Panc1 (cell line): Measurements from ENCODE around the gene STAT4. TPM values are rescaled to one million over a fixed set of nuclear protein-coding genes. Genes with fewer than 3 reads are reported as not detected.

Experiments
- ATAC-seq: fragments of 200-7000 bp; cut with Tn5 transposase; 2 replicates; pipeline ENCODE4 v1.9.1; 2020; ENCODE audit warnings: mild to moderate bottlenecking, moderate library complexity
- BruUV-seq: library from RNA; stranded (reverse); fragments of 400-500 nt; replicated peaks from 2 replicates; lab custom pipeline; 2021; lab: Mats Ljungman, UMichigan
- CTCF ChIA-PET: fragments of 300-600 bp; sonication (Branson Sonifier 250); formaldehyde crosslinking; loops from one replicate; lab custom pipeline; 2022; ENCODE audit warnings: antibody characterized with exemption; lab: Charles Lee
- POLR2A ChIA-PET: fragments of 300-600 bp; sonication (Branson Sonifier 250); formaldehyde crosslinking; loops from one replicate; lab custom pipeline; 2022; ENCODE audit warnings: antibody characterized with exemption; lab: Charles Lee
- DNase-seq: peaks from one replicate; pipeline ENCODE4 v3.0.0-alpha.2; 2010; ENCODE audit warnings: low read depth, low spot score
- H3K27ac ChIP-seq: 2 replicates; pipeline ENCODE4 v1.5.1; 2011; ENCODE audit warnings: mild to moderate bottlenecking, low read length, inconsistent platforms
- H3K27me3 ChIP-seq: fragments of 200-500 bp; sonication (Bioruptor generic); 2 replicates; pipeline ENCODE4 v1.6.0; 2014; ENCODE audit warnings: low read length, inconsistent platforms; ENCODE audit not compliant: control insufficient read depth, insufficient read depth
- H3K36me3 ChIP-seq: fragments of 200-500 bp; sonication (Bioruptor generic); 2 replicates; pipeline ENCODE4 v1.5.1; 2014; ENCODE audit warnings: inconsistent platforms, mild to moderate bottlenecking, low read length, moderate library complexity; ENCODE audit not compliant: control insufficient read depth, insufficient read depth
- H3K4me1 ChIP-seq: 2 replicates; pipeline ENCODE4 v1.5.1; 2011; ENCODE audit warnings: inconsistent platforms, mild to moderate bottlenecking, low read length, moderate library complexity; ENCODE audit not compliant: control insufficient read depth, insufficient read depth
- H3K4me3 ChIP-seq, 2 experiments: 2 replicates each; pipeline ENCODE4 v1.5.1; 2011 to 2012; ENCODE audit warnings: low read depth in 2 of 2, low read length in 2 of 2, mild to moderate bottlenecking in 2 of 2, inconsistent platforms in 1 of 2, moderate library complexity in 1 of 2
- H3K9me3 ChIP-seq: fragments of 200-500 bp; sonication (Bioruptor generic); 2 replicates; pipeline ENCODE4 v1.5.1; 2014; ENCODE audit warnings: low read depth, mild to moderate bottlenecking, inconsistent platforms, low read length, moderate library complexity; ENCODE audit not compliant: control insufficient read depth, insufficient read depth
- CTCF ChIP-seq: fragments of 450-650 bp; IDR thresholded peaks from 2 replicates; pipeline ENCODE4 v1.5.1; 2017; ENCODE audit warnings: mild to moderate bottlenecking
- POLR2AphosphoS5 ChIP-seq: IDR thresholded peaks from 2 replicates; pipeline ENCODE4 v1.6.1; 2012; ENCODE audit warnings: mild to moderate bottlenecking, low read depth, low read length, moderate library complexity
- REST ChIP-seq, 2 experiments: IDR thresholded peaks; 2 replicates each; pipeline ENCODE4 v1.6.1; 2011 to 2012; ENCODE audit warnings: low read depth in 2 of 2, control low read depth in 1 of 2, low read length in 1 of 2, mild to moderate bottlenecking in 1 of 2, moderate library complexity in 1 of 2; ENCODE audit not compliant: insufficient read depth in 1 of 2
- SIN3A ChIP-seq: IDR thresholded peaks from 2 replicates; pipeline ENCODE4 v1.6.1; 2012; ENCODE audit warnings: low read depth, mild to moderate bottlenecking, low read length, moderate library complexity, borderline replicate concordance; ENCODE audit not compliant: insufficient read depth
- TCF7L2 ChIP-seq: IDR thresholded peaks from 2 replicates; pipeline ENCODE4 v1.6.1; 2011; ENCODE audit warnings: mild to moderate bottlenecking, low read depth, low read length, inconsistent platforms
- in situ Hi-C: cut with HindIII; loops from 2 replicates; pipeline ENCODE4 v1.10.0; 2016; ENCODE audit warnings: low sequenced_read_pairs, low pct_unique_long_range_greater_than_20kb
- intact Hi-C: fragments of 100-400 bp; cut with micrococcal nuclease; formaldehyde crosslinking; loops from one replicate; pipeline ENCODE4 v1.10.0; 2022; ENCODE audit not compliant: unreplicated experiment
- total RNA-seq: library from RNA; stranded (reverse); gene quantifications from one replicate; pipeline ENCODE4 v1.2.1, GENCODE V29; 2021; ENCODE audit not compliant: unreplicated experiment

STAT4 gene
- total RNA-seq, 1 experiment from 2014 or later = 0.05 TPM

- TF ChIP-seq POLR2AphosphoS5 = no peak
- TF ChIP-seq SIN3A = no peak
- TF ChIP-seq REST (IDR thresholded peaks at IDR 0.05; ENCODE audit: insufficient read depth in 1 of 2, low read depth in 2 of 2, low read length in 1 of 2) = no peak
- TF ChIP-seq TCF7L2 = no peak
- TF ChIP-seq CTCF = no peak
These were observed 28.0 kb downstream of the STAT4 start for GRCh38 chr2:191122638-191123294.

GRCh38 chr2:191117341-191117740 is 33.5 kb downstream of the STAT4 start:
- BruUV-seq = no TSS peak
- TF ChIP-seq POLR2AphosphoS5 (no peak), CTCF (no peak), REST (IDR thresholded peaks at IDR 0.05; ENCODE audit: insufficient read depth in 1 of 2, low read depth in 2 of 2, low read length in 1 of 2) (no peak), SIN3A (no peak), TCF7L2 (no peak)
- H3K27ac ChIP-seq = no peak overlapping the region
- no peak for DNase-seq
- in situ Hi-C loops (no loop called here), intact Hi-C loops (no loop called here)
- no peaks in the 10 kb centered on the region for H3K9me3 ChIP-seq
- H3K27me3 ChIP-seq = peaks cover 8% of the 10 kb centered on the region; the same call in 1 of the 2 replicates
- ATAC-seq = no peak
- no peaks in the 10 kb centered on the region for H3K36me3 ChIP-seq
- no peak overlapping the region for H3K4me3 ChIP-seq
- POLR2A ChIA-PET = no interaction called here
- no peaks in the 10 kb centered on the region for H3K4me1 ChIP-seq
- CTCF ChIA-PET = no interaction called here

More at GRCh38 chr2:191122638-191123294, 28.0 kb downstream of the STAT4 start:
- DNase-seq (no peak), ATAC-seq (no peak)
- Histone ChIP-seq H3K27me3 (no peaks in the 10 kb centered on the region; the same call in 1 of the 2 replicates), H3K27ac (no peak overlapping the region), H3K9me3 (no peaks in the 10 kb centered on the region), H3K4me3 (no peak overlapping the region), H3K36me3 (no peaks in the 10 kb centered on the region), H3K4me1 (no peaks in the 10 kb centered on the region)
- CTCF ChIA-PET = no interaction called here
- POLR2A ChIA-PET = no interaction called here
- intact Hi-C loops = no loop called here
- BruUV-seq = no TSS peak
- in situ Hi-C loops = no loop called here
